Ureter (tissue), 1 donor: ENCODE measurements around the gene ZC3H14. TPM values are rescaled to one million over a fixed set of nuclear protein-coding genes. Genes with fewer than 3 reads are reported as not detected.

Experiments used
- DNase-seq: peaks from one replicate; pipeline ENCODE4 v3.0.0-alpha.2; 2020; ENCODE audit warnings: low spot score
- total RNA-seq: library from RNA; stranded (reverse); gene quantifications from one replicate; pipeline ENCODE4 v1.2.4, GENCODE V29; 2023
- donor health status: DM: yes; HTN: yes; CAD: no.

The ZC3H14 gene
- total RNA-seq, 1 donor from 2014 or later: 54.4 TPM

GRCh38 chr14:88551094-88551870, 11.6 kb upstream of the ZC3H14 start:
- peak; percentile 81 for DNase-seq

GRCh38 chr14:88551980-88552431, 10.8 kb upstream of the ZC3H14 start:
- no peak for DNase-seq

GRCh38 chr14:88552876-88553275, 10.0 kb upstream of the ZC3H14 start:
- no peak for DNase-seq

- DNase-seq: no peak
Observed at GRCh38 chr14:88553886-88554456, 8.9 kb upstream of the ZC3H14 start.

GRCh38 chr14:88554457-88555286, 8.2 kb upstream of the ZC3H14 start, which contains the start of gene PTPN21:
Gene PTPN21, minus strand, starts transcription at chr14:88555007. Its CDS starts 4,590 bp downstream, at chr14:88550417.
- peak; percentile 72 for DNase-seq

GRCh38 chr14:88556581-88556980, 6.3 kb upstream of the ZC3H14 start:
- DNase-seq: no peak

GRCh38 chr14:88559852-88560251, 3.0 kb upstream of the ZC3H14 start:
- DNase-seq: no peak

GRCh38 chr14:88562532-88562830, 356 bp upstream of the ZC3H14 start:
- DNase-seq: no peak

- no peak for DNase-seq
Observed at GRCh38 chr14:88563845-88564244, 1.0 kb downstream of the ZC3H14 start.

- DNase-seq: no peak
Observed at GRCh38 chr14:88565427-88565826, 2.6 kb downstream of the ZC3H14 start.

- DNase-seq: no peak
Observed at GRCh38 chr14:88568196-88568595, 5.4 kb downstream of the ZC3H14 start.

GRCh38 chr14:88572117-88572516, 9.3 kb downstream of the ZC3H14 start:
- no peak for DNase-seq

- DNase-seq: no peak
Observed at GRCh38 chr14:88576222-88576621, 13.4 kb downstream of the ZC3H14 start.

- DNase-seq: no peak
Observed at GRCh38 chr14:88584451-88584850, 21.6 kb downstream of the ZC3H14 start.

GRCh38 chr14:88588081-88588480, 25.2 kb downstream of the ZC3H14 start:
- no peak for DNase-seq

GRCh38 chr14:88590173-88590572, 27.3 kb downstream of the ZC3H14 start:
- no peak for DNase-seq

GRCh38 chr14:88592031-88592430, 29.2 kb downstream of the ZC3H14 start:
- DNase-seq: no peak

GRCh38 chr14:88597038-88597437, 34.2 kb downstream of the ZC3H14 start:
- no peak for DNase-seq

GRCh38 chr14:88597601-88598000, 34.8 kb downstream of the ZC3H14 start:
- DNase-seq: no peak

- DNase-seq: no peak
Observed at GRCh38 chr14:88598097-88598675, 35.3 kb downstream of the ZC3H14 start.

- no peak for DNase-seq
Observed at GRCh38 chr14:88599326-88599725, 36.5 kb downstream of the ZC3H14 start.

- no peak for DNase-seq
Observed at GRCh38 chr14:88599761-88600439, 37.1 kb downstream of the ZC3H14 start.
